Measurements from ENCODE around the gene PDCD6IP. TPM values are rescaled to one million over a fixed set of nuclear protein-coding genes. Genes with fewer than 3 reads are reported as not detected.

The PDCD6IP gene
- total RNA-seq, 1 experiment from 2014 or later = 130 TPM

- no peak for DNase-seq (ENCODE audit: low read depth, low spot score)
- in situ Hi-C loops (cut with HindIII; ENCODE audit: low pct_unique_long_range_greater_than_20kb, low sequenced_read_pairs) = no loop called here
These were observed 78.8 kb downstream of the PDCD6IP start for GRCh38 chr3:33877187-33877586.

GRCh38 chr3:33879540-33879939, 81.1 kb downstream of the PDCD6IP start:
- in situ Hi-C loops (cut with HindIII; ENCODE audit: low pct_unique_long_range_greater_than_20kb, low sequenced_read_pairs) = no loop called here
- no peak for DNase-seq (ENCODE audit: low read depth, low spot score)

DNA sequence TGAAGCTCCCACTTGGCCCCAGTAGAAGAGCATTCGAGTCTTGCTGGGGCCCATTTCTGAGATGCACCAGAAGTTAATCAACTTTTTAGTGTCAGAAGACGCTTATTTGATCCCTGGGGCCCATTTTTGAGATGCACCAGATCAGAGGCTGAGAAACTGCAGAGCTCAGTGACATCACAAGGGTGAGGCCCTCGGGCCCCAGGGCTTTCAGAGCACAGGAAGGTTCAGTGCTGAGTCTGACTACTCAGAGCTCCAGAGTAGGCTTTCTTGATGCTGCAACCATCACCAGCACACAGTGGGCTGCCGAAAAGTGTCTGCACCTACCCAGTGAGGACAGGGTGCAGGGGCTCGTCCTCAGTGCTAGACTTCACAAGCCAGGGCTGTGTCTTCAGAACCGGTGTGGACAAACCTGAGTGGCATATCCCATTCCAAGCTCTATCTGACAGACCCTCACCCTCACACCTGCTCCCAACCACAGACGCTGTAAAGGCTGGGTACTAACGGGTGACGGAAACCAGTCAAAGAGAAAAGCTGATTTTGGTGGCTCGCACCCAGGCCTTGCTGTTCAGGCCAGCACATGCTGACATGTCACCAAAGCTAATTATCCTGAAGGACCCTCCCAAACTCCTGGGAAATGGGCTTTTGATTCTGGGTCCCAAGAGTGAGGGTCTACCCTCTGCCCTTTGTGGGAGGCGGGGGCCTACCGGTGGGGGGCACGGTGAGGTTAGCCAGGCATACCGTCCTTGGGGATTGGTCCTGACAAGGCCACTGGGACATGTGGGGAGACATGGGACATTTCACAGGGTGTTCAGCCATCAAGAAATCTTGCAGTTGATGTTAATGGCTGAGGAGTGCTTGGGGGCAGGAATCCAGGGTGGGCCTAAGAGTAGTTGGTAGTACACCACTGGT, 83.0 kb downstream of the PDCD6IP start:
- peak; percentile 4 for DNase-seq (ENCODE audit: low read depth, low spot score)
- in situ Hi-C loops (cut with HindIII; ENCODE audit: low pct_unique_long_range_greater_than_20kb, low sequenced_read_pairs) = no loop called here

DNA sequence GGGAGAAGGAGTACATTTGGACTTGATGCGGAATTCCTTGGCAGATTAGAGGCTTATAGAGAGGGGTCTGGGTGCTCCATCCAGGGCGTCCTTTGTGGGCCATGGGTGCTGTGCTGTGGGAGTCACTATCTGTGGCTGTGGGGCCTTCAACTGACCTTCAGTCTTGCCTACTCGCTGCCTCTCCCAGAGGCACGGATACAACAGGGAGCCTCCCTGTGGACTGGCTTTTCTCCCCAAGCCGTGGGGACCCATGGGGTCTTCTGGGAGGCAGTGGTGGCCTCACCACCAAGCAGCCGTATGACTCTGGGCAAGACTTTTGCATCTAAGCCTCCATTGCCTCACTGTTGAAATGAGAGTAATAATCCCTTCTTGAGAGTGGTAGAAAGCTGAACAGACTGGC, 83.9 kb downstream of the PDCD6IP start:
- in situ Hi-C loops (cut with HindIII; ENCODE audit: low pct_unique_long_range_greater_than_20kb, low sequenced_read_pairs) = no loop called here
- DNase-seq (ENCODE audit: low read depth, low spot score) = no peak

GRCh38 chr3:33883538-33883950, 85.1 kb downstream of the PDCD6IP start:
- in situ Hi-C loops (cut with HindIII; ENCODE audit: low pct_unique_long_range_greater_than_20kb, low sequenced_read_pairs) = no loop called here
- DNase-seq (ENCODE audit: low read depth, low spot score) = peak; percentile 61

DNA sequence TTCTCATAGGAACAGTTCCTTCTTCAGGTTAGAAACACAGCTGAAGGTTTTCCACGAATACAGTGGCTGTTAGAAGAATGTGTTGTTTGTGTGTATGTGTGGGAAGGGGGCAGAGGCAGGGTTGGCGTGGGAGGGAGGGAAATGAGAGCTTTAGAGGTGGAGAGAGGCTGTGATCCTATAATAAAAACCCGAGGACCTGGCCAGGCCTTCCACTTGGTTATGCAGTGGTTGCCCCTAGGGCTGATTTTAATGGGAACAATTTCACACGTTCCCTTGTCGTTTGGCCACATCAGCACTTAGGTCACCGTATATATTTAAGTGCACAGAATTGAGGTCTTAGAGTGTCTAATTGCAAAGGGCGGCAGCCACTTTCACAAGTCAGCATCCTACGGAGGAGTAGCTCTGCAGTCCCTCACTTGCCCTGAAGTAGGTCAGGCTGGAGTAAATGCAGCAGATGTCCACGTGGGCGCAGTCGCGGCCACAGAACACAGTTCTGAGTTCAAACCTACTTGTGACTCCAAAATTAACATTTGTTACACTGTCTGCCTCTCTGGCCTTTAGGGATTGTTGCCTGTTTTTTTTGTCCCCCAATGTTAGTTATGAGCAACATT, 85.6 kb downstream of the PDCD6IP start:
- DNase-seq (ENCODE audit: low read depth, low spot score) = peak; percentile 59
- in situ Hi-C loops (cut with HindIII; ENCODE audit: low pct_unique_long_range_greater_than_20kb, low sequenced_read_pairs) = no loop called here

GRCh38 chr3:33884701-33885100, 86.3 kb downstream of the PDCD6IP start:
- in situ Hi-C loops (cut with HindIII; ENCODE audit: low pct_unique_long_range_greater_than_20kb, low sequenced_read_pairs) = no loop called here
- no peak for DNase-seq (ENCODE audit: low read depth, low spot score)

GRCh38 chr3:33885496-33885895, 87.1 kb downstream of the PDCD6IP start:
- in situ Hi-C loops (cut with HindIII; ENCODE audit: low pct_unique_long_range_greater_than_20kb, low sequenced_read_pairs) = no loop called here
- DNase-seq (ENCODE audit: low read depth, low spot score) = no peak

GRCh38 chr3:33886015-33886414, 87.6 kb downstream of the PDCD6IP start:
- no peak for DNase-seq (ENCODE audit: low read depth, low spot score)
- in situ Hi-C loops (cut with HindIII; ENCODE audit: low pct_unique_long_range_greater_than_20kb, low sequenced_read_pairs) = no loop called here

DNA sequence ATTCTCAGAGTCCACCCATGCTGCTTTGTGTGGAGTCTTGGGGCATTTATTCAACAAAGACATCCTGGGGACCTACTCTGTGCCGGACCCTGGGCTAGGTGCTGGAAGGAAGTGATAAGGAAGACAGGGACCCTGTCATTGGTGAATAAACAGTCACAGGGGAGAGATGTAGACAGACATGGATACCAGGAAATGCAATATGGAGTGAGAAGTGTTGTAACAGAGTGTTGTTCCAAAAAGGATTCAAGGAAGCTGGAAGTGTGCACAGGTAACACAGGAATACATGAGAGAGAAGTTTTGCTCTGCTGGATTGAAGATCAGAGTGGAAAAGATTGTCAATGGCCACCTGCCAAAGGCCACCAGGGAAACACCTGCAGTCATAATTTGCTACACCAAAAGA, 89.0 kb downstream of the PDCD6IP start:
- in situ Hi-C loops (cut with HindIII; ENCODE audit: low pct_unique_long_range_greater_than_20kb, low sequenced_read_pairs) = no loop called here
- no peak for DNase-seq (ENCODE audit: low read depth, low spot score)

- DNase-seq (ENCODE audit: low read depth, low spot score) = peak; percentile 10
- in situ Hi-C loops (cut with HindIII; ENCODE audit: low pct_unique_long_range_greater_than_20kb, low sequenced_read_pairs) = no loop called here
These were observed 91.1 kb downstream of the PDCD6IP start for GRCh38 chr3:33889394-33890039.

- no peak for DNase-seq (ENCODE audit: low read depth, low spot score)
- in situ Hi-C loops (cut with HindIII; ENCODE audit: low pct_unique_long_range_greater_than_20kb, low sequenced_read_pairs) = no loop called here
These were observed 94.2 kb downstream of the PDCD6IP start for GRCh38 chr3:33892655-33893054.

GRCh38 chr3:33895658-33896057, 97.2 kb downstream of the PDCD6IP start:
- DNase-seq (ENCODE audit: low read depth, low spot score) = no peak
- in situ Hi-C loops (cut with HindIII; ENCODE audit: low pct_unique_long_range_greater_than_20kb, low sequenced_read_pairs) = no loop called here

- DNase-seq (ENCODE audit: low read depth, low spot score) = no peak
- in situ Hi-C loops (cut with HindIII; ENCODE audit: low pct_unique_long_range_greater_than_20kb, low sequenced_read_pairs) = no loop called here
These were observed 98.9 kb downstream of the PDCD6IP start for GRCh38 chr3:33897306-33897705.

DNA sequence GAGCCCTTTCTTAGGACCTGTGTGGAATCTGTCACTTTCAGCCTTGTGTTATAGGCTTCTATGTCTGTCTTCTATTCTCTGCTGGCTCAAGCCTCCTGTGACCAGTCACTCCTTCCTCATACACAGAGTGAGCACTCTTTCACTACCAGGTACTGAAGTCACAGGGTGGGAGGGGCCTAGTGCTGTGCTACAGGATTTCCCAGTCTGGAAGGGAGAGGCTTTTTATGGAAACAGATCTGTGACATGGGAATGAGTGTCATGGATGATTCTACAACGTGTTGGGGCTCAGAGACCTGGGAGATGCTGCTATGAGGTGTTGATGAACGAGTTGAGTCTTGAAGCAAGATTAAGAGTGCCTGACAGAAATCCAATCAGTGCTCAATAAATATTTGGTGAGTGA, 100.5 kb downstream of the PDCD6IP start:
- in situ Hi-C loops (cut with HindIII; ENCODE audit: low pct_unique_long_range_greater_than_20kb, low sequenced_read_pairs) = no loop called here
- no peak for DNase-seq (ENCODE audit: low read depth, low spot score)

DNA sequence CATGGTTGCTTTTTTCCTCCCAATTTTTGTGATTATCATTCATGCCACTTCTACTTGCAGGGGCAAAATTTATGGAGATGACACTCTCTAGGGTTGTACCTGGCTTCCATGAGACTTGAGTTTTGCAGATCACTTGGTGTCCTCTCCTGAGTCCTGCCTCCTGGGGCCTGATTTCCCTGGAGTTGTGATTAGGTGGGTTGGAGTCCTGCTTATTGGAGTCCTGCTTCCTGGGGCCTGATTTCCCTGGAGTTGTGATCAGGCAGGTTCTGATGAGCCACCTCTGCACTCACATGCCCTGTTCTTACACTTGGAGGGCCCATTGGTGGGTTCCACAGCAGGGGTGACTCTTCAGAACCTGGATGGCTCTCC, 102.0 kb downstream of the PDCD6IP start:
- no peak for DNase-seq (ENCODE audit: low read depth, low spot score)
- in situ Hi-C loops (cut with HindIII; ENCODE audit: low pct_unique_long_range_greater_than_20kb, low sequenced_read_pairs) = no loop called here

DNA sequence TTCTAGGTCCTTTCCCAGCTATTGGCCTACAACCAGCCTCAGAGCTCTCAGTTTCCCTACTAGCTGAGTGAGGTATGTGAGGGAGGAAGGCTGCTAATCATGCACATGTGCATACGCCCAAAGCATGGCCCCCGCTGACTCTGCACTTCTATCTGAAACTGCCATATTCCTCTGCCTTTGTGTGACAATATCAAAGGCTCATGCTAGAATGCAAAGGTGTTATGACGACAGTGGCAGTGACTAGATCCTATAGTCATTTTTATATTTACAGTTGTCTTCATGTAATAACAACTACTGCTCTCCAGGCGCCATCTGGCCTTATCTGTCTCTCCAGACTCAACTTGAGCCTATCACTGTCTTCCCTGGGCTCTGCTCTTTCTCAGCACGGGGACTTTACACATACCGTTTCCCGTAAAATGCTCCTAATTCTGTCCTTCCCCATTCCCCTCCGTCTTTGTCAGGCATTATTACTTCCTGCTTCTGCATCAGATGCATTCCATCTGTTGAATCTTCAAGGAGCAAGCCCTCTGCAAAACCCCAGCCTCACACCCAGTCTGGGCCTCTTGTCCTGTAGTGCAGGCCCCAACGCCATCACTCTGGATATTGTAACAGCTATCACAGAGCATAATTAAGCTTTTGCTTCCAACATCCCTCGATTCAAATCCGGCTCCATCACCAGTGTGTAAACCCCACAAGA, 102.5 kb downstream of the PDCD6IP start:
- in situ Hi-C loops (cut with HindIII; ENCODE audit: low pct_unique_long_range_greater_than_20kb, low sequenced_read_pairs) = no loop called here
- no peak for DNase-seq (ENCODE audit: low read depth, low spot score)

GRCh38 chr3:33901862-33902563, 103.6 kb downstream of the PDCD6IP start:
- in situ Hi-C loops (cut with HindIII; ENCODE audit: low pct_unique_long_range_greater_than_20kb, low sequenced_read_pairs) = no loop called here
- no peak for DNase-seq (ENCODE audit: low read depth, low spot score)

All from SK-MEL-5 (cell line).